ENCODE measurements around the gene HDAC4.
"Not testable (repeated sequence)": the region's sequence is repeated elsewhere in the genome, so short reads cannot be mapped to it uniquely, and the experiment has no call there.

HDAC4 gene

DNA sequence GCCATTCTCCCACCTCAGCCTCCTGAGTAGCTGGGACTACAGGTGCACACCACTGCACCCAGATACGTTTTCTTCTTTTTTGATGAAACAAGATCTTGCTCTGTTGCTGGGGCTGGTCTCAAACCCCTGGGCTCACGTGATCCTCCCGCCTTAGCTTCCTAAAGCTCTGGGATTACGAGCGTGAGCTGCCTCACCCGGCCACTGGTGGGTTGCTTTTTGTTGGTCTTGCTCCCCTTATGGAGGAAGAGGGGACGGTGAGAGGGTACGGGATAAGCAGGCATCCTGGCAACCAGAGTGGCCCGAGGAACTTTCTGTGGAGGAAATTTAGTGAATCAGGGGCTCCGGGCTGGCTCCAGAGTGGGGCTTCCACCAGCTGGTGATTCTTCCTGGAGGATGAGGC is 222.3 kb downstream of the HDAC4 start:
- Mint-ChIP-seq H3K4me1 (peaks cover 0 to 1% of the 10 kb centered on the region in 2 donors), H3K36me3 (peaks cover 72 to 78% of the 10 kb centered on the region in 2 donors), H3K4me3 (no peak overlapping the region), H3K27ac (no peak overlapping the region), H3K27me3 (no peaks in the 10 kb centered on the region), H3K9me3 (peaks cover 15 to 24% of the 10 kb centered on the region in 2 donors)
- DNase-seq (no peak), ATAC-seq (replicated peaks) (no peak)

DNA sequence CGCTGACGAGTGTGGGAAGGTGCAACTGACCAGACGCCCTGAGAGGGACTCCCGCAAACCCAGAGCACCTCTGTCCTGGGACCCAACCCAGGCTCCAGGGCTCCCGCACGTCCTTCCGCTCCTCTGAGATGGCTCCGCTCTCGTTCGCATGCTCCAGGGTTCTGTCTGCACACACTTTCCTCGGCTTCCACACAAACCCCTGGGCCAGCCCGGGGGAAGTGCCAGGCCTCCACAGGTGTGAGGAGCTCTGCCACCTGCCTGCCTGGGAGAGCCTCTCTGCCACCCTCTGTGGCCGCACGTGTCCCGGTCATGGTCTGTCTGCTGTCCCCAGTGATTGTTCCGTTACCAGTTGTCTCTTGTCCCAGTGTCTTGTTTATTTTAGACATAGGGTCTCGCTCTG is 222.9 kb downstream of the HDAC4 start:
- ATAC-seq (replicated peaks): no peak
- H3K4me1 Mint-ChIP-seq: peaks cover 0 to 1% of the 10 kb centered on the region in 2 donors
- peaks cover 74 to 84% of the 10 kb centered on the region in 2 donors for H3K36me3 Mint-ChIP-seq
- no peak for DNase-seq
- peaks cover 15 to 27% of the 10 kb centered on the region in 2 donors for H3K9me3 Mint-ChIP-seq
- H3K27me3 Mint-ChIP-seq: no peaks in the 10 kb centered on the region
- H3K27ac Mint-ChIP-seq: peak overlapping the region; percentile 14
- no peak overlapping the region for H3K4me3 Mint-ChIP-seq

DNA sequence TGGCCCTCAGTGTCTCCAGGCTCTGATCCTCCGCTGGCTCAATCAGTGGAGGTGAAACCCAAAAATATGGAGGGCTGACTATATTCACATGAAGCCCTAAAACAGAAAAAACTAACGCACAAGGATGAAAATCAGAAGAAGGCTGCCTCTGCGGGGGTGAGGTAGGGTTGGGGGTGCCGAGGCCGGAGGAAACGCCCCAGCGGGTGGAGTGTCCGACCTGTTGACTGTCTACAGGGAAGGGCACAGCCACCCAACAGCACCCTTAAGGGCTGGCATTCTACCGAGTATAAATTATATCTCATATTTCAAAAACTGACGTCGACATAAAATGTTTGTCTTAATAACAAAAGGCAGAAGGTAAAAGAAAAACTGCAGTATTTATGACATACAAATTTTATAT is 223.5 kb downstream of the HDAC4 start:
- Mint-ChIP-seq H3K4me1 (peaks cover 0 to 1% of the 10 kb centered on the region in 2 donors), H3K27me3 (no peaks in the 10 kb centered on the region), H3K4me3 (no peak overlapping the region), H3K9me3 (peaks cover 20 to 31% of the 10 kb centered on the region in 2 donors), H3K27ac (no peak overlapping the region), H3K36me3 (peaks cover 78 to 89% of the 10 kb centered on the region in 2 donors)
- DNase-seq: no peak
- no peak for ATAC-seq (replicated peaks)

DNA sequence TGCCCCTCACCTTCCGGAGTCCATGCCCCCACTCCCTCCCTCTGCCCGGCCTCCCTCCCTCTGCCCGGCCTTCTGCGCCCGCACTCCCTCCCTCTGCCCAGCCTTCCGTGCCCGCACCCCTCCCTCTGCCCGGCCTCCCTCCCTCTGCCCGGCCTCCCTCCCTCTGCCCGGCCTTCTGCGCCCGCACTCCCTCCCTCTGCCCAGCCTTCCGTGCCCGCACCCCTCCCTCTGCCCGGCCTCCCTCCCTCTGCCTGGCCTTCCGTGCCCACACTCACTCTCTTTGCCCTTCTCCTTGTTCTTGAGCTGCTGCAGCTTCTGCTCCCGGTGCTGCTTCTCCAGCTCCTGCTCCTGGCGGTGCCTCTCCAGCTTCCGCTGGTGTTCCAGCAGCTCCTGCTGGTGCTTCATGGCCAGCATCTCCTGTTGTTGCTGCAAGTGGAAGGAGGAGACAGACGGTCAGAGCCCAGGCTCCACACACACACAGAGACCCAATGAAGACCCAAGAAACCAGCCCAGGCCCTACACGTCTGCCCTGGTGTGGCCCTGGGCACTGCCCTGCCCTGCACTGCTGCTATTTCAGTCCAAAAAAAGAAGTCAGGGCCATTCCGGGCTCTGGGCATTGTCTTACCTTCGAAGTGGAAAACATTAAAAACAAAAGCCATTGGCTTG is 224.5 kb downstream of the HDAC4 start:
- H3K27ac Mint-ChIP-seq; H3K4me3 Mint-ChIP-seq; ATAC-seq (replicated peaks); H3K4me1 Mint-ChIP-seq; H3K27me3 Mint-ChIP-seq; DNase-seq: not testable (repeated sequence)
- peaks cover 81 to 93% of the 10 kb centered on the region in 2 donors for H3K36me3 Mint-ChIP-seq
- peaks cover 25 to 37% of the 10 kb centered on the region in 2 donors for H3K9me3 Mint-ChIP-seq

DNA sequence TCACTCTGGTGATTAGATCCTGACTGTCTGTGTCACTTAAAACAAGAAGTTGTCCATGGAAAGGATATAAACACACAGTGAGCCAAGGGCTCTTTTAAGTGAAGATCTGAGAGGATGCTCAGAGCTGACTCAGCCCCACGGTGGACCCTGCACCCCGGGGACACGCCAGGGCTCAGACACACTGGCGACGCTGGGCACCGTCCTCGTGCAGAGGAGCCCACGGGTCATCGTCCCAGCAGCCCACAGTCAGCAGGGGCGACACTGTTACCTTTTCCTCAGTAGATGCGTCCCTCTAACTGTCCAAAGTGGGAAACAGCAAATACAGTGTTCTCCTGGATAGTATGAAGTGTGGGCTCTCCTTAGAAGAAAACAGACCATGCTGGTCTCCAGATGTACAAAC is 225.6 kb downstream of the HDAC4 start:
- DNase-seq: no peak
- H3K4me3 Mint-ChIP-seq: no peak overlapping the region
- ATAC-seq (replicated peaks): no peak
- H3K4me1 Mint-ChIP-seq: peaks cover 0 to 1% of the 10 kb centered on the region in 2 donors
- no peak overlapping the region for H3K27ac Mint-ChIP-seq
- H3K27me3 Mint-ChIP-seq: no peaks in the 10 kb centered on the region
- H3K36me3 Mint-ChIP-seq: peaks cover 80 to 92% of the 10 kb centered on the region in 2 donors
- peaks cover 30 to 43% of the 10 kb centered on the region in 2 donors for H3K9me3 Mint-ChIP-seq

DNA sequence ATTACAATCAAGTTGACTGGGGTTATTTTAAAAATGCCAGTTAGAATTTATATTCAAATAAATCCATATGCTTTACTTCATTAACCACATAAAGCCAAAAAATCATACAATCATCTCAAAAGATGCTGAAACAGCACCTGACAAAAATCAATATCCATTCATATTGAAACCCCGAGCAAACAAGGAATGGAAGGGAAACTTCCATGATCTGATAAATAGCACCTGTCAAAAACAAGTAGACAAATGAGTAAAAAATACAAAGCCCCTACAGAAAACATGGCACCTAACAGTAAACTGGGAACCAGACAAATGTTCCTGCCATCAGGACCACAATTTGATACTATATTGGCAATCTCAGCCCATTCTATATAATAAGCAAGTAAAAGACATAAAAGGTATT is 227.5 kb downstream of the HDAC4 start:
- Mint-ChIP-seq H3K36me3 (peaks cover 74 to 83% of the 10 kb centered on the region in 2 donors), H3K27me3 (no peaks in the 10 kb centered on the region), H3K4me3 (no peak overlapping the region), H3K9me3 (peaks cover 30 to 40% of the 10 kb centered on the region in 2 donors), H3K4me1 (peaks cover 0 to 1% of the 10 kb centered on the region in 2 donors), H3K27ac (no peak overlapping the region)
- no peak for ATAC-seq (replicated peaks)
- no peak for DNase-seq

DNA sequence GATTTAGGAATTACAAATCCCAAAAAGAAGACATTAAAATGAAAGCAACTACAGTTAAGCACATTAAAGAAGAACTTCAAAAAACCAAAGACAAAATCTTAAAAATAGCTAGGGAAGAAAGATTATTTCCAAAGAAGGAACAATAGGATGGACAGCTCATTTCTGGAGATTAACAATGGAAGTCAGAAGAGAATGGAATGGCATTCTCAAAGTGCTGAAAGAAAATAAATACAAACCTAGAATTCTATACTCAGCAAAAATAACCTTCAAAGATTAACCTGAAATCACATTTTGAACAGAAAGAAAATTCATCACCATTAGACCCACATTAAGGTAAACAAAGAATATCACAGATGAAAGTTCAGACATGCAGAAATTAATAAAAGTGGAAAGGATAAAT is 229.2 kb downstream of the HDAC4 start:
- no peak for ATAC-seq (replicated peaks)
- H3K27ac Mint-ChIP-seq: no peak overlapping the region
- H3K9me3 Mint-ChIP-seq: peaks cover 24 to 30% of the 10 kb centered on the region in 2 donors
- no peak for DNase-seq
- no peak overlapping the region for H3K4me3 Mint-ChIP-seq
- H3K27me3 Mint-ChIP-seq: no peaks in the 10 kb centered on the region
- H3K36me3 Mint-ChIP-seq: peaks cover 59 to 73% of the 10 kb centered on the region in 2 donors
- peaks cover 0 to 1% of the 10 kb centered on the region in 2 donors for H3K4me1 Mint-ChIP-seq

DNA sequence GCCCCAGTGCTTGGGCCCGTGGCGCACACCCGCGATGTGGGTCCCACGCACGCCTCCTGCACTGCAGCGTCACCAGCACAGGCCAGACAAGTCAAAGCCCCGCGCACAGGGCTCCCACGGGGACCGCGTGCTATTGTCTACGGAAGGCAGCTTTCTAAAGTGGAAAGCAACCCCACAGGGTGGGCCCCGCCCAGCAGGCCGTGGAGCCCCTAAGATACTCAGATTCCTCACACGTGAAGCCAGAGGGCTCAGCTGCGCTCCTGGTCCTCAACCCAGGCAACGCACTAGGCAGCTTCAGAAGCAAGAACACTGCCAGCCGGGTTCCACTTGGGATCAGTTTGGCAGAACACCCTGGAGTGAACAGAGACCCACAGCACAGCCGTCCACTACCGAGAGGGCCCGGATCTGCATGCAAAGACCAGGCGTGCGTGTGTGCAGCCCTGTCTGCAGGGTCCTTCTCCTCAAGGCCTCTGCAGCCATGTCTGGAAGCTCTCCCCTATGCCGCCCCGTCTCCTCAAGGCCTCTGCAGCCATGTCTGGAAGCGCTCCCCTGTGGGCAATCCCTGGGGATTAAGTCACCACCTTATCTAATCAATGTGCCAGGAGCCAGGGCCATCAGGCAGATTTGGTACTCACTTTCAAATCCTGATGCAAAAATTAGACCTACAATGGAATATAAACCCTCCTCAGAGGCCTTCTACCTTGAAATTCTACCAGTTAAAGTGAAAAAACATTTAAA is 231.3 kb downstream of the HDAC4 start:
- DNase-seq (no peak), ATAC-seq (replicated peaks) (no peak)
- peaks cover 40 to 61% of the 10 kb centered on the region in 2 donors for H3K36me3 Mint-ChIP-seq
- H3K27ac Mint-ChIP-seq: no peak overlapping the region
- no peak overlapping the region for H3K4me3 Mint-ChIP-seq
- peaks cover 19 to 23% of the 10 kb centered on the region in 2 donors for H3K9me3 Mint-ChIP-seq
- no peaks in the 10 kb centered on the region for H3K27me3 Mint-ChIP-seq
- no peaks in the 10 kb centered on the region for H3K4me1 Mint-ChIP-seq

DNA sequence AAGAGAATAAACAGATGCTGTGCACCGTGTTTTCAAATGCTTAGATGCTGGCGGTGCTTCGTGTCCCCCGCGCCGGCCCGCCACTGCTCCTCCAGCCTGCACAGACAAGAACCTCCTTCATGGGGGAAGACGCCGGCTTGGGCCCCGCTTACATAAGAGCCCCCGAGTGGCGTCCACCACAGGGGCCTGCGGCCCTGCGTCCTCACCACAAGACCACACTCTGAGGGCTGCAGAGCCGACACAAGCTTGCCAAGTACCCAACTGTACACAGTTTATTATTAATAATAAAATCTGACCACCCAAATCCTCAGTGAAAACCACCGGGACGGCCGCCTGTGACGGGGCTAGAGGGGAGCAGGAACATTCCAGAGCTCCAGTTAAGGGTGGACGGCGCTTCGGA is 232.2 kb downstream of the HDAC4 start:
- Mint-ChIP-seq H3K4me1 (no peaks in the 10 kb centered on the region), H3K9me3 (peaks cover 15 to 19% of the 10 kb centered on the region in 2 donors), H3K36me3 (peaks cover 35 to 56% of the 10 kb centered on the region in 2 donors), H3K27ac (no peak overlapping the region), H3K4me3 (no peak overlapping the region), H3K27me3 (no peaks in the 10 kb centered on the region)
- DNase-seq (no peak), ATAC-seq (replicated peaks) (no peak)

DNA sequence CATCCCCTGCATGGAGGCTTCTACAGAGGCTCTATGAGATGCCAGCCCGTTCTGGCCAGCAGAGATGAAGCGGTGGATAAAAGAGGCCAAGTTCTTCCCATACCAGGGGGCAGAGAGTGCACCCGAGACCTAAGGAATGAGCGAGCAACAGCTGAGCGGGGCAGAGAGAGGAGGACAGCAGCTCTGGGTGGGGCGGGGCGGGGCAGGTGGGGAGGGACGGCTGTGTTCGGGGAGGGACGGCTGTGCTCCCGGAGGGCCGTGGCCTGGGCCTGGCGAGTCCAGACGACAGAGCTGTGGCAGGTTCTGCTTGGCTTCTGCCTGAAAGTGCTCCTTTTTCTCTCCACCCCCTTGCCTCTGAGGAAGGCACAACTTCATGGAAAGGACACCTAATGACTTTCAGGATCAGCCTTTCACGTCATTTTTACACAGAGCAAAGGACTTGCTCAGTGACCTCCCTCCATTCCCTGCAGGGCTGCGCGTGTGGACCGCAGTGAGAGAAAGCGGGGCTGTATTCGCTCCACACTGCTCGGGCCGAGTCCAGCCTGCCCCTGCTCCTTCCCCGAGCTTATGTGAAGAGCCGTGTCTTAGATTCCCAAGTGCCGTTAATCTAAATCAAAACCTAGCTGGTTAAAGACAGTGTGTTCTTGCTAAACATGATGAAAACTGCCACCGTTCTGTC is 232.9 kb downstream of the HDAC4 start:
- Mint-ChIP-seq H3K27me3 (no peaks in the 10 kb centered on the region), H3K9me3 (peaks cover 15 to 16% of the 10 kb centered on the region in 2 donors), H3K4me1 (no peaks in the 10 kb centered on the region), H3K4me3 (no peak overlapping the region), H3K36me3 (peaks cover 38 to 50% of the 10 kb centered on the region in 2 donors), H3K27ac (no peak overlapping the region)
- no peak for DNase-seq
- ATAC-seq (replicated peaks): no peak

DNA sequence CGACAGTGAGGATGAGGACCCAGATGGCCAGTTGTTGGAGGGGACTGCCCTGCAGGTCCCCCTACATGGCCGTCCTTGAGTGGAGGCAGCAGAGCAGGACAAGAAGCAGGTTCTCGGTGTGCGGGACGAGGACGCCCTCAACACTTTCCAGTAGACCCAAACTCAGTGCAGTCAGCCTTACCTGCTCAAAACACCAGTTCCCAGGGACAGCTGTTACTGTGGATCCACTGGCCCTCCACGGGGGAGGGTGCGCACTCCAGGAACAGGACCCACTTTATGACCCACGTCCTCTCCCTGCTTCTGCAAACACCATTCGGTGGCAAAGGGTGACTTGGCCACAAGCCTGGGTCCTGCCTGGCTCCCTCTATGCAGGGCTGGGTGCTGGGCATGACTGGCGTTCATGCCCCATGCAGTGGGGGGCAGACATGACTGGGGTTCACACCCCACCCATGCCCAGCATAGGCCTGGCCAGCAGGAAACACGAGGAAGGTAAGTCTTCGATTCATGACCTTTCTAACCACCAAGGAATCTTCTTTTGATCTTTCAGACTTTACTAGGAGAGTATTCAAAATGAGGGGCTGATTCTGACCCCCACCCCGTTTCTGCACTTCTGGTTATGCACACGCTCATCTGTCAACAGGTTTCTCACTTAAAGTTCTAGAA is 233.7 kb downstream of the HDAC4 start:
- ATAC-seq (replicated peaks) (no peak), DNase-seq (no peak)
- Mint-ChIP-seq H3K27me3 (no peaks in the 10 kb centered on the region), H3K4me3 (no peak overlapping the region), H3K27ac (no peak overlapping the region), H3K36me3 (peaks cover 39 to 49% of the 10 kb centered on the region in 2 donors), H3K4me1 (no peaks in the 10 kb centered on the region), H3K9me3 (peaks cover 11% of the 10 kb centered on the region in 2 donors)

DNA sequence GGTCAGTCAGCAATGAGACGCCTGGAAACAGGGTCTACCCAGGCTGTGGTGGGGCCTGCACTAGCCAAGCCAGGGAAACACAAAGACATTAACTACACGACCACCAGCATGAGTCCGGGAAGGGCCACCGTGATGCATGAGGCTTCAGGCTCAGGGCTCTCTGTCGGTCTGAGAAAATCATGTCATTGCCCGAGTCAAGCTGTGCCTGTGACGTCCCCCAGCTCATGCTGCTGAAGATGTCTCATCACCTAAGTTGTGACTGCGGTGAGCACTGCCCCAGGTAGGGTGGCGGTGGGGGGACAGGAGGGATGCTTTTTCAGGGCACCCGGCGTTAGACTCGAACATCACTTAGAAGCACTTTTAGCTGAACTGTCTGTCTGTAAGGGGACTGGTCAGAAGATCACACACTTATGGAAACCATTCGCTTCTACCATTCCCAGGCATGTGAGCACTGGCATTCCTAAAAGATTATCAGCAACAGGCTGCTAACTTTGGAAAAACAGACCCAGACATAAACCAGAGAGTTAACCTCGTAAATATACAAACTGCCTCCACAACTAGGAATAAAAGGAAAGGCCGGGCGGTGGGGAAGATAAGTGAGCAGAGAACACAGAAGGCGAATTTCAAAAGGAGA is 234.5 kb downstream of the HDAC4 start:
- Mint-ChIP-seq H3K27me3 (no peaks in the 10 kb centered on the region), H3K9me3 (peaks cover 6% of the 10 kb centered on the region in 2 donors), H3K27ac (no peak overlapping the region), H3K36me3 (peaks cover 41 to 51% of the 10 kb centered on the region in 2 donors), H3K4me1 (no peaks in the 10 kb centered on the region), H3K4me3 (no peak overlapping the region)
- no peak for DNase-seq
- no peak for ATAC-seq (replicated peaks)

DNA sequence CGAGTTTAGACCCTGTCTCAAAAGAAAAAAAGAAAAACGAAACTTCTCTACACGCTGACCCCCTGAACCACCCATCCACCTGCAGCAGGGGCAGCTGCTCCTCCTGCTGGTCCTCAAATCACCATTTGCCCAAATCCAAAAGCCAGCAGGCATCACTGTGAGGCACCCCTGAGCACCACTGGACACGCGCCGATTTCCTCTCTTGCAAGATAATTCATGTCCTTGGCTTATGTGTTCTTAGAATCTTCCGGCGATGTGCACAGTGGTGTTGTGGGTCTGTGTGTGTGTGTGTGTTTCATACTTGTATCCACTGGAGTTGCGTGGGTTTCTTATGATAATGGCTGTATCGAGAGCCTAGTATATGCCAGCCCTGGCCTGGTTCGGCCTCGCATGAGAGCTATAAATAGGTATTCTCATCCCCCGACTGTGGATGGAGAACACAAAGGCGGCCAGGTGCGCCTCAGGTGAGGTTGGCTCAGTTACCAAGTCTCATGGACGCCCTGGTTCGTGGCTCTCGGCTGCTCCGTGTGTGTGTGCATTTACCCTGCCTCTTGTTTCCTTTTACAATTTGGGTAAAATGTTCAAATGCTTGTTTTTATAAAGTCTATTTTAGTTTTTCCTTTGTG is 235.5 kb downstream of the HDAC4 start:
- Mint-ChIP-seq H3K4me3 (no peak overlapping the region), H3K36me3 (peaks cover 41 to 51% of the 10 kb centered on the region in 2 donors), H3K27me3 (no peaks in the 10 kb centered on the region), H3K4me1 (no peaks in the 10 kb centered on the region), H3K27ac (no peak overlapping the region), H3K9me3 (no peaks in the 10 kb centered on the region)
- no peak for DNase-seq
- ATAC-seq (replicated peaks): no peak

All from stimulated activated naive B cell treated with anti-CD40 and anti-IgM and Interleukin-4, amounts not matched to agents 10 μg/mL and 1 μg/mL and 100 μg/mL, for 72 hours (primary cell).